SU-DHL-6 (cell line): ENCODE measurements around the gene PNPLA6.

ENCODE experiments used
- H2AFZ ChIP-seq: fragments of 200-600 bp; sonication (generic); 2 replicates; pipeline ENCODE4 v1.6.1; 2014; ENCODE audit warnings: low read depth, mild to moderate bottlenecking, moderate library complexity, mixed read lengths, antibody characterized with exemption, low read length; ENCODE audit not compliant: severe bottlenecking
- H3F3A ChIP-seq: fragments of 200-600 bp; shearing (Covaris generic); 2 replicates; pipeline ENCODE4 v1.6.0; 2016; ENCODE audit warnings: antibody characterized with exemption, mild to moderate bottlenecking; ENCODE audit not compliant: insufficient read depth
- H3K27ac ChIP-seq: fragments of 200-600 bp; sonication (generic); 2 replicates; pipeline ENCODE4 v1.5.1; 2016; ENCODE audit warnings: low read depth, mild to moderate bottlenecking, low read length, moderate library complexity, mixed read lengths
- H3K27me3 ChIP-seq: fragments of 200-600 bp; sonication (generic), shearing (Covaris generic); 2 replicates; pipeline ENCODE4 v1.6.0; 2014; ENCODE audit warnings: mild to moderate bottlenecking, low read length
- H3K36me3 ChIP-seq: fragments of 200-600 bp; sonication (generic); 2 replicates; pipeline ENCODE4 v1.6.1; 2014; ENCODE audit warnings: mild to moderate bottlenecking, low read length, mixed read lengths
- H3K4me2 ChIP-seq: fragments of 300-600, 200-600 bp; shearing (Covaris generic), sonication (generic); 2 replicates; pipeline ENCODE4 v1.6.0; 2014; ENCODE audit warnings: low read length, low read depth, mild to moderate bottlenecking; ENCODE audit not compliant: poor library complexity, severe bottlenecking
- H3K4me3 ChIP-seq: fragments of 200-600 bp; sonication (generic); 2 replicates; pipeline ENCODE4 v1.5.1; 2014; ENCODE audit warnings: antibody characterized with exemption, low read length, mild to moderate bottlenecking, mixed read lengths; ENCODE audit not compliant: insufficient read depth, poor library complexity, severe bottlenecking
- H3K79me2 ChIP-seq: fragments of 200-600 bp; sonication (generic); 2 replicates; pipeline ENCODE4 v1.6.1; 2014; ENCODE audit warnings: mild to moderate bottlenecking, low read length, moderate library complexity; ENCODE audit not compliant: insufficient read depth
- H3K9ac ChIP-seq: fragments of 200-600 bp; sonication (generic); 2 replicates; pipeline ENCODE4 v1.7.0; 2014; ENCODE audit warnings: mild to moderate bottlenecking, low read length
- H3K9me2 ChIP-seq: fragments of 200-600 bp; sonication (generic); replicated peaks from 2 replicates; pipeline ENCODE4 v1.6.1; 2014; ENCODE audit warnings: low read length; ENCODE audit not compliant: insufficient read depth
- H3K9me3 ChIP-seq: fragments of 200-600 bp; sonication (generic); 2 replicates; pipeline ENCODE4 v1.6.1; 2014; ENCODE audit warnings: low read length, mixed read lengths; ENCODE audit not compliant: insufficient read depth
- H4K20me1 ChIP-seq: fragments of 200-600 bp; sonication (generic); 2 replicates; pipeline ENCODE4 v1.6.1; 2014; ENCODE audit warnings: low read depth, mild to moderate bottlenecking, antibody characterized with exemption, low read length, moderate library complexity, mixed read lengths
- CTCF ChIP-seq: fragments of 200-600 bp; sonication (generic); IDR thresholded peaks from one replicate; pipeline ENCODE4 v1.5.1; 2017; ENCODE audit warnings: antibody characterized with exemption, mild to moderate bottlenecking, low read length, moderate library complexity; ENCODE audit not compliant: insufficient read depth, poor library complexity, severe bottlenecking
- EZH2phosphoT487 ChIP-seq: fragments of 200-600 bp; sonication (generic), shearing (Covaris generic); conservative IDR thresholded peaks from 2 replicates; pipeline ENCODE4 v1.6.1; 2018; ENCODE audit warnings: mild to moderate bottlenecking, antibody characterized with exemption, low read length, moderate library complexity, mixed read lengths

The PNPLA6 gene

GRCh38 chr19:7527516-7528191 is 7.9 kb upstream of the PNPLA6 start:
- Histone ChIP-seq H3K79me2 (no peaks in the 10 kb centered on the region), H3K9me3 (no peaks in the 10 kb centered on the region), H2AFZ (no peak overlapping the region), H3K4me2 (no peak overlapping the region), H4K20me1 (no peaks in the 10 kb centered on the region), H3K4me3 (no peak overlapping the region), H3K9ac (no peak overlapping the region), H3K36me3 (no peaks in the 10 kb centered on the region), H3F3A (no peaks in the 10 kb centered on the region), H3K27me3 (no peaks in the 10 kb centered on the region), H3K9me2 (no peaks in the 10 kb centered on the region), H3K27ac (no peak overlapping the region)
- TF ChIP-seq EZH2phosphoT487 (no peak), CTCF (no peak)

- Histone ChIP-seq H3K9me3 (no peaks in the 10 kb centered on the region), H3K4me2 (no peak overlapping the region), H3K4me3 (no peak overlapping the region), H3F3A (no peaks in the 10 kb centered on the region), H3K27me3 (no peaks in the 10 kb centered on the region), H4K20me1 (no peaks in the 10 kb centered on the region), H3K9ac (no peak overlapping the region), H3K9me2 (no peaks in the 10 kb centered on the region), H3K79me2 (no peaks in the 10 kb centered on the region), H3K27ac (no peak overlapping the region), H3K36me3 (no peaks in the 10 kb centered on the region), H2AFZ (no peak overlapping the region)
- TF ChIP-seq EZH2phosphoT487 (no peak), CTCF (no peak)
These were observed 7.4 kb upstream of the PNPLA6 start for GRCh38 chr19:7528192-7528519.

GRCh38 chr19:7528522-7529245 is 6.8 kb upstream of the PNPLA6 start:
- Histone ChIP-seq H2AFZ (no peak overlapping the region), H3K36me3 (no peaks in the 10 kb centered on the region), H3K9ac (no peak overlapping the region), H3K27me3 (no peaks in the 10 kb centered on the region), H3K9me3 (no peaks in the 10 kb centered on the region), H3K27ac (no peak overlapping the region), H3K4me2 (no peak overlapping the region), H3K9me2 (no peaks in the 10 kb centered on the region), H3F3A (no peaks in the 10 kb centered on the region), H3K79me2 (no peaks in the 10 kb centered on the region), H4K20me1 (no peaks in the 10 kb centered on the region), H3K4me3 (no peak overlapping the region)
- no peak for TF ChIP-seq EZH2phosphoT487
- no peak for TF ChIP-seq CTCF
